ENCODE results near the gene FAM114A2.

The FAM114A2 gene

DNA sequence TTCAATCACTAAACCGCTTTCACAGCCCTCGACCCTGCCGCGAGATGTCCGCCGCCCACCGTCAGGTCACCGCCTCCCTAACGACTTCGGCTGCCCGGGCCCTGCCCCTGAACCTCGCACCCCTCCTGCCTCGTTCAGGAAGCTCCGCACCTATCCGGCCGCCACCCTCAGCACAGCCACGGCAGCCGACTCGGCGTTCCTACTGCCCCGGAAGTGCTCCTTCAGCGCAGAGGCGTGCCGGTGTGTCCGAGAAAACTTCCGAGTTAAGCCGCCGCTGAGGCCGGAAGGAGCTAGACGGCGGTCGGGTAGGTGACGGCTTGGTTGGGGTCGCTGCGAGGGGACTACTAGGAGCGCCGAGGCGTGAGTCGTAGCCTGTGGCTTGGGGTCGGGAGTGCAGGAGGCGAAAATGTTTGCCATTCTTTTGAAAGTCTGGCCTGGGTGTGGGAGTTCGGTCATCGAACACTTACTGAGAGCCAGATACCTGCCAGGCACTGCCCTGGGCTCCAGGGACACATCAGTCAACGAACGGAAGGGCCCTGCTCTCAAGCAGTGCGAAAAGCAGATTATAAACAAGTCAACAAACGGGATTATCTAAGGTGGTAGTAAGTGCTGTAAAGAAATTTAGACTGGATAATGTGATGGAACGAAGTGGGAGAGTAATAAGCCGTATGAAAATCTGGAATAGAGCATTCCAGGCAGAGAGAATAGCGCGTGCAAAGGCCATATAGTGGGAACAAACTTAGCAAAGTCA, at the start of gene FAM114A2, which contains the start of gene MFAP3:
Gene FAM114A2 (minus strand): TSS at position 204 of the 751 bp plus-strand sequence. CDS start 3,957 bp downstream, outside the sequence.
Gene MFAP3 (plus strand): TSS at position 261 of the 751 bp plus-strand sequence. CDS start 10,756 bp downstream, outside the sequence.
- no peak for TF ChIP-seq CTCF (IDR thresholded peaks at IDR 0.05; ENCODE audit: insufficient read depth, low read depth, low read length, missing control alignments)
- H3K4me3 ChIP-seq (ENCODE audit: low read length), result peak within 1 kb of the TSS; percentile 88
- DNase-seq (ENCODE audit: low read depth), result peak; percentile 94

DNA sequence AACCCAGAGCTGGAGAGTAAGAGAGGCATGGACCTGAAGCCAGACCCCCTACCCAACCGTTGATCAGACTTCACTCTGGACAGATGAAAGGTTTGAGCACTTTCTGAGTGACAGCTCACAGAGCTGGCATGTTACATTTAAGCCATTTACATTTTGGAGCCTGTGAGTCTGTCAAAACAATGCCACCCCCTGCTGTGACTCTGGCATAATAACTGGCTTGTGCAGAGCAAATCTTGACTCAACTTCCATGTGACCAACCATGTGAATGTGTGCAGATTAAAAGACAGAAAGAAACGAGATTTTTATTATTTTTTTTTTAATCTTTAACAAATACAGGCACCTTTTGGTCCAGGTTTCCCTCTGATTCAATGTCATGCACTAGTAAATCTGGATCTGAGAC, 48.5 kb upstream of the FAM114A2 start:
- H3K4me3 ChIP-seq (ENCODE audit: low read length), result no peak overlapping the region
- DNase-seq (ENCODE audit: low read depth), result no peak
- no peak for TF ChIP-seq CTCF (IDR thresholded peaks at IDR 0.05; ENCODE audit: insufficient read depth, low read depth, low read length, missing control alignments)

DNA sequence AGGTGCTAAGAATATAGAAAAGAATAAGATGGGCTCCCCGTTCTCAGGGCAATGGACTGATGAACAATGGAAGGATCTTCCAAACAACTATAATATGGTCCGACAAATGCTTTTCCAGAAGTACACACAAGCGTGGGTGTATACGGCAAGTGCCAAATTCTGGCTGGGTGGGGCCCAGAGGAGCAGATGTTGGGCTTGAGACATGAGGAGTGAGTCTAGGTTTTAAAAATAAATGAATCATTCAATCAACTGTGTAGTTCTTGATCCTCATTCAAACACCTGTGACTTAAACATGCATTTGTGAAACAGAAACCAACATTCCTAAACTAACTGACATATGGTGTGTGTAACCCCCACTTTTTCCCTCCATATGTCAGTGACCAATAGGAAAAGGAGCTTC, 47.9 kb upstream of the FAM114A2 start:
- DNase-seq (ENCODE audit: low read depth), result no peak
- no peak for TF ChIP-seq CTCF (IDR thresholded peaks at IDR 0.05; ENCODE audit: insufficient read depth, low read depth, low read length, missing control alignments)
- no peak overlapping the region for H3K4me3 ChIP-seq (ENCODE audit: low read length)

DNA sequence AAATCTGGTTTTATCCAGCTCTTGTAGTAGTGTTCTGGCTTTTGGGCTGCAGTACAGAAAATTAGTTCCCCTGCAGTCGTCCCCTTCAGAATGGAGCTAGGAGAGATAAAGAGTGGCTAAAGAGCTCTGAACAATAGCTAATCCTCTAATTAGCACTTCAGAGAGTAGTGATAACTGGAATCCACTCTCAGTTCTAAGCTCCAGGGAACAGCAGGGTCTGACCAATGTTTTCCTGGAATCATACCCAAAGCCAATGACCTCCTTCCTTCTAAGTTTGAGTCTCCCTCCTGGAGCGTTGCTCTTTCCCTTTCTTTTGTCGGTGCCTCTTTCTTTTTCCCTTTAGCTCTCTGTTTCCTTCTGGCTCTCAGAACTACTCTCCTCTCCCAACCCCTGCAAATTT, 47.4 kb upstream of the FAM114A2 start:
- no peak for TF ChIP-seq CTCF (IDR thresholded peaks at IDR 0.05; ENCODE audit: insufficient read depth, low read depth, low read length, missing control alignments)
- DNase-seq (ENCODE audit: low read depth), result no peak
- H3K4me3 ChIP-seq (ENCODE audit: low read length), result no peak overlapping the region

DNA sequence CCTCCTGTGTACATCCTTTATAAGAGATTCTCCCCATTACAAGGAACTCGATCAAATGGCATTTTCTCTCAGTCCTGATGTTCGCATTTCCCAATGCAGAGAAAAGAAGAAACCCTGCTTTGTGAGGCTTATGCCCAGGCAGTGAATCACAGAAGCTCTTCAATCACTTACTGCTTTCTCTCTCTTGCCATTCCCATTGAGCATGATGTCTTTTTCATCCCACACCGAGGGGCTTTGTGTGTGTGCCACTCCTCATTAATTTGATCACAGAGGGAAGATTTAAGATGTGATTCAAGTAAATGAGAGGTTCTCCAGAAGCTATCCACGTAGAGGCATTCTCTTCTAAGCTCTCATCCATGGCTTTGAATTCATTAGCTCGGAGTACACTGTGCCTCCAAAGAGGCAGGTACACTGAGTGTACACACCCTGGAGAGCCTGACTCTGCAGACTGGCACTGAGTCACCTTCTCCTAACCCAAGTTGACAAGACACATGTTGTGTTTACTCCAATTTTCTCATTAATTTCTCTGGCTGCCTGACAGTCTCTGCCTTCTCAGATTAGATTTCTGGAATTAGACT, 45.4 kb upstream of the FAM114A2 start:
- H3K4me3 ChIP-seq (ENCODE audit: low read length), result no peak overlapping the region
- no peak for TF ChIP-seq CTCF (IDR thresholded peaks at IDR 0.05; ENCODE audit: insufficient read depth, low read depth, low read length, missing control alignments)
- peak; percentile 17 for DNase-seq (ENCODE audit: low read depth)

DNA sequence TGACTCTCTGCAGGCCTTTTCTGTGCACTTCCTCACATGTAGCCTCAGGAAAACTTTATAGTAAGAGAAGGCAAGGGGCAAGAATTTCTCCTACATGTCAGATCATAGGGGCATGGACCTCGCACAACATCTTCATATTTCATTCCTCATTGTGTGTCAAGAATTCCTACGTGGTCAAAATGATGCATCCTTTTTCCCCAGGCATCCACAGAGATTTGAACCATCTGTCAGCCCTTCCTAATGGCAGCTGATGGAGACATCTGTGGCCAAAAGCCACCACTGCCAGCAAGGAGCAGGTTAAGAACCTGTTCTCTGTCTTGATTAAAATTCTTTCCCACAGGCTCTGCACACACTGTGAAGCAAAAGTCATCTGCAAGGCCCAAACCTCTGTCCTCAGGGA, 42.5 kb upstream of the FAM114A2 start:
- TF ChIP-seq CTCF (IDR thresholded peaks at IDR 0.05; ENCODE audit: insufficient read depth, low read depth, low read length, missing control alignments), result no peak
- no peak for DNase-seq (ENCODE audit: low read depth)
- no peak overlapping the region for H3K4me3 ChIP-seq (ENCODE audit: low read length)
